Stomach (tissue), 9 donors: ENCODE results near the gene ZNRF2. TPM values are rescaled to one million over a fixed set of nuclear protein-coding genes. Genes with fewer than 3 reads are reported as not detected.

Experiments used
- DNase-seq, 2 donors: peaks; one replicate each; pipeline versions ENCODE4 v3.0.0 to v3.0.0-alpha.2; 2013 to 2019
- H3K27ac ChIP-seq, 5 donors: fragments of 200-600 bp in 4 of 5; sonication (generic) in 4 of 5; one replicate each; pipeline ENCODE4 v1.5.1; 2013 to 2019; ENCODE audit warnings: mild to moderate bottlenecking in 1 of 5, moderate library complexity in 1 of 5
- H3K27me3 ChIP-seq, 3 donors: fragments of 200-600 bp; sonication (generic); one replicate each; pipeline ENCODE4 v1.5.1; 2017 to 2019; ENCODE audit warnings: mixed run types in 1 of 3
- H3K36me3 ChIP-seq, 4 donors: fragments of 200-600 bp; sonication (generic); 1 replicate in 3 of 4; 2 replicates in 1 of 4; pipeline ENCODE4 v1.5.1; 2016 to 2019
- H3K4me1 ChIP-seq, 4 donors: fragments of 200-600 bp; sonication (generic); one replicate each; pipeline ENCODE4 v1.5.1; 2016 to 2019
- H3K4me3 ChIP-seq, 4 donors: fragments of 200-600 bp; sonication (generic) in 3 of 4; one replicate each; pipeline ENCODE4 v1.5.1; 2016 to 2019; ENCODE audit warnings: mild to moderate bottlenecking in 1 of 4
- H3K9me3 ChIP-seq, 4 donors: fragments of 200-600 bp; sonication (generic); one replicate each; pipeline ENCODE4 v1.5.1; 2016 to 2019
- EP300 ChIP-seq: sonication (generic); formaldehyde crosslinking; IDR thresholded peaks from one replicate; pipeline ENCODE4 v1.6.1; 2017; ENCODE audit warnings: antibody characterized with exemption
- POLR2A ChIP-seq, 4 donors: fragments of 450-650 bp; IDR thresholded peaks; one replicate each; pipeline ENCODE4 v1.6.1; 2016; ENCODE audit warnings: antibody characterized with exemption in 4 of 4, control low read depth in 2 of 4, mild to moderate bottlenecking in 1 of 4, moderate library complexity in 1 of 4
- POLR2AphosphoS5 ChIP-seq, 3 donors: sonication (generic); formaldehyde crosslinking; IDR thresholded peaks; one replicate each; pipeline ENCODE4 v1.6.1; 2016; ENCODE audit warnings: antibody characterized with exemption in 3 of 3
- WGBS, 5 donors: extraction: QIAGEN DNeasy Blood & Tissue Kit in 3 of 5; methylation state at CpG; one replicate each; pipeline versions ENCODE4 v1.1.5 to v1.1.7; 2013 to 2018; 5-methylcytosine and 5-hydroxymethylcytosine counted together
- intact Hi-C: fragments of 100-400 bp; cut with DNase I; formaldehyde crosslinking; loops from one replicate; pipeline ENCODE4 v1.15.1; 2023; ENCODE audit warnings: low total_unique reads
- polyA plus RNA-seq, 3 donors: library from polyadenylated mRNA; stranded (reverse); fragments of 200-250 nt; gene quantifications; one replicate each; pipeline ENCODE4 v1.2.3, GENCODE V29; 2013
- total RNA-seq, 5 donors: library from RNA; depleted of rRNA; stranded (reverse); fragments of >200 nt; gene quantifications; one replicate each; pipeline versions ENCODE4 v1.1.0 to v1.2.3, GENCODE V29; 2014 to 2016
- TF ChIP-seq, protein P1 (sequence below), 7 experiments: fragments of 450-650 bp in 4 of 7; fragments of 200-600 bp in 3 of 7; sonication (generic) in 3 of 7; IDR thresholded peaks; one replicate each; pipeline ENCODE4 v1.5.1; 2016 to 2019; ENCODE audit warnings: antibody characterized with exemption in 7 of 7, control low read depth in 2 of 7, mild to moderate bottlenecking in 1 of 7
- donor health status: healthy with polysubstance abuse.
- donor health status: Bipolar disorder and iron deficiency.
- donor health status: healthy.

ZNRF2 gene
- total and polyA plus RNA-seq, 8 donors, result 5.4 to 209 (median 23.6) TPM

DNA sequence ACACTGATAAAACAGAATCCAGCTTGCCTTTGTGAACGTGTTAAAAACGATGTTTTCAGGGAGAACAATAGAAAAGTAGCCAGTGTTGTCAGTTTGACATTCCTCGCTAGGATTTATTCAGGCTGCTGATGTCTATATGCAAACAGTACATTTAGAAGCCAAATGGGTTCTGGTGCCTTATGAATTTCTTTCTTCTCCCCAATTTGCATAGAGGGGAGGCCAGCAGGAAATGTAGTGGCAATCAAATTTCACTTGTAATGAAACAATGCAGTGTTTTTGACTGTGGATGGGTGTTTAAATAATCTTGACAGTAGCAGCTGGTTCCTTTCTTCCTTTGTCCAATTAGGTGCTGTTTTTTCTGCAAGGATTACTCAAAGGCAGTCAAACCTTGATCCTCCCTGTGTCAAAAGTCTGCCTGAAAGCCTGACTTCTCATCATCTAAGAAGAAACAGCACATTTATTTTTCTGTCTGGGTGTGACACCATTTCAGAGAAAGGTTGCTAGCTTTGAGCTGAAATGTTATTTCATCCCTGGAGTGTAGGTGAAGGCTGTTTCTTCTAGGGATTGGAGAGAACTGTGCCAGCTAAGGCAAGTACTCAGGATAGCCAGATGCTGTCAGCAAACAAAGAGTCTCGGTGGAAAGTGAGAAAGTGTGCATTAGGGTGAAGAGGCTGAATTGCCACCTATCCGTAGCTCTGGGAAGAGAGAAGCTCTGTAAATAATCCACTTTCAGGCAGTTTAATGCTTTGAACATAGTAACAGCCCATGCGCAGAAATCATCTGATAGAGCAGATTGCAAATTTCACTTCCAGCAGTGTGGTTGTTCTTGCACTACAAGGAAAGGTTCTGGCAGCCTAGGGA, 36.6 kb upstream of the ZNRF2 start:
- Histone ChIP-seq H3K9me3 (no peaks in the 10 kb centered on the region), H3K27me3 (no peaks in the 10 kb centered on the region), H3K4me3 (no peak overlapping the region), H3K36me3 (no peaks in the 10 kb centered on the region), H3K27ac (no peak overlapping the region), H3K4me1 (peaks cover 3 to 29% (median 18%) of the 10 kb centered on the region in 4 donors)
- intact Hi-C loops, result no loop called here
- peak in 1 of 2 donors; percentile 37 for DNase-seq
- TF ChIP-seq EP300 (no peak), POLR2A (IDR thresholded peaks at IDR 0.05) (no peak)
- 41 to 56% (median 49%) methylated on average over 6 of the region's 6 CpGs for WGBS, 5 donors

GRCh38 chr7:30249316-30249715, 35.1 kb upstream of the ZNRF2 start:
- Histone ChIP-seq H3K4me3 (no peak overlapping the region), H3K27me3 (no peaks in the 10 kb centered on the region), H3K27ac (peak overlapping the region in 1 of 5 donors; percentile 22), H3K9me3 (no peaks in the 10 kb centered on the region), H3K4me1 (peaks cover 18 to 45% (median 33%) of the 10 kb centered on the region in 4 donors), H3K36me3 (no peaks in the 10 kb centered on the region)
- 81 to 93% (median 87%) methylated on average over 2 of the region's 2 CpGs for WGBS, 5 donors
- TF ChIP-seq EP300 (no peak), POLR2AphosphoS5 (IDR thresholded peaks at IDR 0.05) (no peak), POLR2A (IDR thresholded peaks at IDR 0.05) (no peak)
- TF ChIP-seq, protein P1, sequence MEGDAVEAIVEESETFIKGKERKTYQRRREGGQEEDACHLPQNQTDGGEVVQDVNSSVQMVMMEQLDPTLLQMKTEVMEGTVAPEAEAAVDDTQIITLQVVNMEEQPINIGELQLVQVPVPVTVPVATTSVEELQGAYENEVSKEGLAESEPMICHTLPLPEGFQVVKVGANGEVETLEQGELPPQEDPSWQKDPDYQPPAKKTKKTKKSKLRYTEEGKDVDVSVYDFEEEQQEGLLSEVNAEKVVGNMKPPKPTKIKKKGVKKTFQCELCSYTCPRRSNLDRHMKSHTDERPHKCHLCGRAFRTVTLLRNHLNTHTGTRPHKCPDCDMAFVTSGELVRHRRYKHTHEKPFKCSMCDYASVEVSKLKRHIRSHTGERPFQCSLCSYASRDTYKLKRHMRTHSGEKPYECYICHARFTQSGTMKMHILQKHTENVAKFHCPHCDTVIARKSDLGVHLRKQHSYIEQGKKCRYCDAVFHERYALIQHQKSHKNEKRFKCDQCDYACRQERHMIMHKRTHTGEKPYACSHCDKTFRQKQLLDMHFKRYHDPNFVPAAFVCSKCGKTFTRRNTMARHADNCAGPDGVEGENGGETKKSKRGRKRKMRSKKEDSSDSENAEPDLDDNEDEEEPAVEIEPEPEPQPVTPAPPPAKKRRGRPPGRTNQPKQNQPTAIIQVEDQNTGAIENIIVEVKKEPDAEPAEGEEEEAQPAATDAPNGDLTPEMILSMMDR (IDR thresholded peaks at IDR 0.05), result no peak
- no peak for DNase-seq
- intact Hi-C loops, result no loop called here

GRCh38 chr7:30249986-30250774, 34.2 kb upstream of the ZNRF2 start:
- TF ChIP-seq POLR2A (IDR thresholded peaks at IDR 0.05) (no peak), EP300 (no peak), POLR2AphosphoS5 (IDR thresholded peaks at IDR 0.05) (no peak)
- TF ChIP-seq, protein P1 (IDR thresholded peaks at IDR 0.05), result no peak
- WGBS, 5 donors, result 54 to 66% (median 62%) methylated on average over 2 of the region's 2 CpGs
- intact Hi-C loops, result no loop called here

GRCh38 chr7:30251708-30252329, 32.6 kb upstream of the ZNRF2 start:
- Histone ChIP-seq H3K27me3 (no peaks in the 10 kb centered on the region), H3K36me3 (no peaks in the 10 kb centered on the region), H3K4me3 (no peak overlapping the region), H3K9me3 (no peaks in the 10 kb centered on the region), H3K27ac (peak overlapping the region in 1 of 5 donors; percentile 75), H3K4me1 (peaks cover 26 to 65% (median 42%) of the 10 kb centered on the region in 4 donors)
- intact Hi-C loops, result no loop called here
- peak in 1 of 2 donors; percentile 47 for DNase-seq
- no peak for TF ChIP-seq POLR2A (IDR thresholded peaks at IDR 0.05)
- no peak for TF ChIP-seq EP300
- TF ChIP-seq, protein P1 (IDR thresholded peaks at IDR 0.05), result no peak
- TF ChIP-seq POLR2AphosphoS5 (IDR thresholded peaks at IDR 0.05), result no peak
- 84 to 96% (median 95%) methylated on average over 7 of the region's 7 CpGs for WGBS, 5 donors

More at GRCh38 chr7:30249986-30250774, 34.2 kb upstream of the ZNRF2 start:
- Histone ChIP-seq H3K27me3 (no peaks in the 10 kb centered on the region), H3K36me3 (no peaks in the 10 kb centered on the region), H3K27ac (peak overlapping the region in 1 of 5 donors; percentile 22), H3K4me3 (no peak overlapping the region), H3K4me1 (peaks cover 19 to 54% (median 40%) of the 10 kb centered on the region in 4 donors), H3K9me3 (no peaks in the 10 kb centered on the region)
- no peak for DNase-seq
